ENCODE measurements around the gene PLEKHO2.
A peak's percentile ranks its signal among the peaks of the same experiment; 100 is the strongest.

Gene PLEKHO2

GRCh38 chr15:64894395-64895056, 52.8 kb downstream of the PLEKHO2 start:
- DNase-seq, result peak; percentile 83

DNA sequence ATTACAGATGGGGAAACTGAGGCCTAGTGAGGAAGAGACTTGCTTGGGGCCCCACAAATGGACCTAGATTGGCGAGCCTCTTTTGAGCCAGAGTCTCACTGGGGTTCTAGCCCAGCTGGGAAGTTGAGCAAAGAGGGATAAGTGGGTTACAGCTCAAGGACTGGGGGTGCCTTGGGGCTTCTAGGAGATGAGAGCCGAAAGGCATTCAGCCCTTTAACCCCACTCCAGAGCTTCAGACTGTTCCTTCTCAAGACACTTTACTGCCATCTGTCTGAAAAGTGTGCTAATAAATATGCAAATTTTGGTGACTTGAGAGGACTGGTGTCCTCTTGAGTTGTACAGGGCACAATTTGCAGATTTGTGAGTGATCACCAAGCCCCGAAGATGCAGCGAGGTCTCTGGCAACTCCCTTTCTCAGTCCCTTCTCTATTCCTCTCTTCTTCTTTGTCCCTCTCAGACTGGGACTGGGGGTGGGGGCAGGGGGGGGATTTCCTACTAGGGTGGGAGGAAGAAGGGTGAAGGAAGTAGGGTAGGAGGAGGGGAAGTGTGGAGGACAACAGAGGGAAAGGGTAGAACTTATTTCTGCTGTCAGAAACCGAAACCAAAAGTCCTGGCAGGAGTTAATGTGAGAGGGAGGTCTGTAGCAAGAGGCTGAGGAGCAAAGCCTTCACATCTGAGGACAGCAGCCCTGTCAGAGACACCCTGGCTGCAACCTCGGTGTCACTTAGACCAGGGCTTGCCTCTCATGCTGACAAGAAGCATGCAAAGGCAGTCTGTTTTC, 53.8 kb downstream of the PLEKHO2 start:
- peak; percentile 33 for DNase-seq

DNA sequence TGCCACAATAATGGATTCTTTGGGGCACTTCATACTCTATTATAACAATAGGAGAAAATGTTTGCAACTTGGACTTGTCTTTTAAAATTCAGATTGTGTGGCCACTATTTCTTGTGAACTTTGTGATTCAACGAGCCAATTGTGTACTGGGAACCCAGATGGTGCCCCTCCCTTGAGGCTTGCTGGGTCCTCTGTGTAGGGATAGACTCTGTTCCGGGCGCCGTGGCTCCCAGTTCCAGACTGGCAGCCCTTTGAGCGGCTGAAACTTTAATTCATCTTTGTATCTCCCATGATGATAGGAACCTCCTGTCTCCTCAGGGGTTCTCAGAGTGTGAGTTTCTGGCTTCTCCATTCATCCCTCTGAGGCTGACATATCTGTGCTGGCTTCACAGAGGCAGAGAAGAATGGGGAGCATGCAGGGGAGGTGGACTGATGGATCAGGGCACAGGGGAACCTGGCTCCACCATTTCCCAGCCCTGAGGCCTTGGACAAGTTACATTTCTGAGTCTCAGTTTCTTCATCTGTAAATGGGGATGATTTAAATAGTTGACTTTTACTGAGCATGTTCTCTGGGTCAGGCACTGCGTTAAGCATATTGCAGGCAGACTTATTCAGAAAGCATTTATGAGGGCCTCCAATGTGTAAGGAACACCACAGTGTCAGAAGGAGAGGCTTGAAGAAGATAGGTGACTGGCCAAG, 54.8 kb downstream of the PLEKHO2 start:
- DNase-seq, result no peak

DNA sequence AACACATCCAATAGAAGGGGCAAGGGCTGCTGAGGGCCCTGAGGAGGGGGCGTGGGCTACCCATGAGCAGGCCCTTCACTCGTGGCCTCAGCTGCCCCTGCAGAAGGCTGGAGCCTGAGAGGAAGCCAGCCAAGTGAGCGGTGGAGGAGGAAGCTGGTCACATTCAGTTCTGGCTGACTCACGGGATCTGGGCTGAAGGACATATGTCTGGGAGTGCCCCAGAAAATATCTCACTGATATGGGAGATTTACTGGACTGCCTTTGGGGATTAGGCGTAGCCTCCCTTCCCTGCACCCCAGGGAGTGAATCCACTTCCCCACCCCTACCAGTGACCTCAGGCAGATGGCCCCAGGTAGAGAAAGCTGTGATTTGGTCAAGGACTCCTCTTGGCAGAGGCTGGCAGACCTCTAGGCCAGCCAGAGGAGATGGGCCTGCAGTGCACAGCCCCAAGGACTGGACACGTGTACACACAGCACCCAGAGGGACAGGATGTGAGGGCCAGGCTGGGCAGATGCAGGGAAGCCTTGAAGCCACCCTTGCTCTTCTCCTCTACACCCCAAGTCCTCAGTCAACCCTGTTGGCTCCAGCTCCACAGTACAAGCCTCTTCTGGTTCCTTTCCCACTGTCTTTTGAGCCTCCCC, 55.8 kb downstream of the PLEKHO2 start:
- no peak for DNase-seq

DNA sequence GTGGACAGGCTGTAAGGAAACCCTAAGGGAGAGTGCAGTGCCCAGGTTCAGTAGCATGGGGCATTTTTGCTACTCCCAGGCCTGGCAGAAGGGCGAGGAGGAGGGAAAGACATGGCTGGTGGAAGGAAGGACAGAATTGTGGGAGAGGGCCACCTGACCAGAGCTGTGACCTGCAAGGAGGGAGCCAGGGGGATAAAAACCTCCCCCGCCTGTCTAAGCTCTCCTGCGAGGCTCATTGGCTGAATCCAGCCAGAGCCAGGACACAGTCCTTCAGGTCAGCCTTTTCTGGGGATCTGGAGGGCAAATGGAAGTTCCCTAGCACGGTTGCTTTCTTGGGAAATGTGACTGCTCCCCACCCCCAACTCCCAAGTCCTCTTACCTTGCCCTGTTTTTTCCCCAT, 56.7 kb downstream of the PLEKHO2 start:
- no peak for DNase-seq

DNA sequence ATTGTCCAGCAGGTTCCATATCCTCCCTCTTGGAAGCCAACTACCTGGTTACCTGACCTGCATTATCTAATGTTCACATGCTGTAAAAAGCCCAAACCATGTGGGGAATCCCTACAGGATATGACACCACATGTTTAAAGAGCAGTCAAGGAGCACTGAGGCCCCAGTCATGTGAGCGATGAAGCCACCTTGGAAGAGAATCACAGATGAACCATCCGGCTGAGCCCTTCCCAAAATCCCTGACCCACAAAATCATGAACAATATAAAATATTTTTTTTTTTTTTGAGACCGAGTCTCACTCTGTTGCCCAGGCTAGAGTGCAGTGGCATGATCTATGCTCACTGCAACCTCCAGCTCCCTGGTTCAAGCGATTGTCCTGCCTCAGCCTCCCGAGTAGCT, 59.4 kb downstream of the PLEKHO2 start:
- no peak for DNase-seq

GRCh38 chr15:64901914-64902313, 60.2 kb downstream of the PLEKHO2 start:
- no peak for DNase-seq

DNA sequence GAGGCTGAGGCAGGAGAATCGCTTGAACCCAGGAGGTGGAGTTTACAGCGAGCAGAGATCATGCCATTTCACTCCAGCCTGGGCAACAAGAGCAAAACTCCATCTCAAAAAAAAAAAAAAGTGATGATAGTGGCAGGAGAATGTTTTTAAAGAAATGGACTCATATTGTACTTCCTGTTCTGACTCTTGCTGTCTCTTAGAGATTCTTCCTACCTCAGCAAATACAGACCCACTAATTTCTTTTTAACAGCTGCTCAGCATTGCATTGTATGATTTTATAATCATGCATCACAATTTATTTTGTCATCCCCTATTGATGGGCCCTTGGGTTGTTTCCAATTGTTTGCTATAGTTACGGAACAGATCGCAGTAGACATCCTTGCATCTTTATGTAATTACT, 61.1 kb downstream of the PLEKHO2 start:
- no peak for DNase-seq

DNA sequence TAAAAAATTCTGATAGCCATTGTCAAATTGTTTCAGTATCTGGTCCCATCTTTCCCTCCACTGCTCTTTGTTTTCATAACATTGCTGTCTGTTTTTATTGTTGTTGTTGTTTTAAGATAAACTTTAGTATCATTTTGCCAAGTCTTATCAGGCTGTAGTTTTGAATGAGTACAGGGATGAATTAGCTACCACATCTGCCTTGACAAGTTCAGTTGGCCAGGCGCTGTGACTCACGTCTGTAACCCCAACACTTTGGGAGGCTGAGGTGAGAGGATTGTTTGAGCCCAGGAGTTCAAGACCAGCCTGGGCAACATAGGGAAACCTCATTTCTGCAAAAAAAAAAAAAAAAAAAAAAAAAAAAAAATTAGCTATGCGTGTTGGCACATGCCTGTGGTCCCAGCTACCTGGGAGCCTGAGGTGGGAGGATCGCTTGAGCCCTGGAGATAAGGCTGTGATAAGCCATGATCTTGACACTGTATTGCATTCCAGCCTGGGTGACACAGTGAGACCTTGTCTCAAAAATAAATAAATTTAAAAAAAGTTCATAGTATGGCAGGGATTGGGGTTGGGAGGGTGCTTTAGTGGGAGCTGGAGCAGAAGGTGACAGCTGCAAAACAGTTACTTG, 61.7 kb downstream of the PLEKHO2 start:
- DNase-seq, result no peak

DNA sequence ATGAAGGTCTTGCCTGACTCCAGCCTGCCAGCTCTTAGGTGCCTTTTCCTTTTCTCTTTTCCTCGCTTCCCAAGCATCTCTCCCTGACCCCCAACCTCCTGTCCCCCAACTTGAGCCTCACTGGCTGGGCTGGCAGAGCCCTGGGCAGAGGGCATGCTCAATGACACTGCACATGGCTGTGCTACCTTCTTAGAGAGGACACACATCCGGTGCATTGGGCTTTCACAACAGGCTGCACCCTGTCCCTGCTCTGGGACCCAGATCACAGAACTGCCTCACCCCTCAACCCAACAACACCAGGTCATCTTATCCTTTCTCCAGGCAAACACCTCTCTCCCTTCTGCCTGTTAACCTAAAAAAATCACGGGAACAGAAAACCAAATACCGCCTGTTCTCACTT, 62.5 kb downstream of the PLEKHO2 start:
- no peak for DNase-seq

DNA sequence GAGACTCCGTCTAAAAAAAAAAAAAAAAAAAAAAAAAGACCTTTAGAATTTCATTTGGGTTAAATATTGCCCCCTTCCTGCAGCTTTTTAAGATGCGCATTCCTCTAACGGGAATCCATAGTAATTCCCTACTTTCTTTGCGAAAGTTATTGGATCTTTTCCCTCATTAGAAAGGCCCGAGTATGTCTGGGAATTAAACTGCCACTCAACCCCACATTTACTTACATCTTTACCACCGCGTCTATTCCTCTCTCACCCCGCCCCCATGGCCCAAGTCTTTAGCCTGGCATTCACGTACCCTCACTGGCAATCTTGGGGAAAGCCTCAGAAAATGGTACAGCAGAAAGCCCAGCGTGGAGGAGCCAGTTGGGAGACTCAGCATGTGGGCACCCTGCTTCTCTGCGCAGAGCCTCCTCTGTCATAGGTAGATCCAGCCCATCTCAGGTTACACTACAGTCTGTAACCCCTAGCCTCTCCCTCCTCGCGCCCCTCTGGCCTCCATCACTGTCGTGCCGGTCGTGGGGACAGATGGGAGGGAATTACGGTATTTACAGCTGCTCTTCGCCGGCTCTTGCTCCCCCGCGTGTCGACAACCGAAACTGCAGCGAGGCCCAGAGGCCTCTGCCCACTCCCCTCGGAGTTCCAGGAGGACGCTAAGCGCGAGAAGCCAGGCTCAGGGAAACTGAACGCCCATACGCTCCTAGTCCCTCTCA, 63.6 kb downstream of the PLEKHO2 start:
- peak; percentile 89 for DNase-seq

GRCh38 chr15:64905941-64906340, 64.2 kb downstream of the PLEKHO2 start:
- no peak for DNase-seq

DNA sequence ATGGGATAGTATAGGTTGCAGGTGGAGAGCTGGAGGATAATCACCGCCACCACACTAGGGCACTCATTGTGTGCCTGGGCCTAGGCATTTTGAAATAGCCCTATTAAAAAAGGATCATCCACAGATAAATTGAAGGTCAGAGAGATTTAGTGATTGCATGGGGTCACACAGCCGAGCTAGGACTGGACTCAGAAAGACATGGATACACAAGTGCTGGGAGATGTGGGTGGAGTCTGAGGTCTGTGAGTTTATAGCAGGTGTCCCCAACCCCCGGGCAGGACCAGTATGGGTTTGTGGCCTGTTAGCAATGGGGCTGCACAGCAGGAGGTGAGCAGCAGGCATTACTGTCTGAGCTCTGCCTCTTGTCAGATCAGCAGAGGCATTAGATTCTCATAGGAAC, 64.7 kb downstream of the PLEKHO2 start:
- DNase-seq, result no peak

DNA sequence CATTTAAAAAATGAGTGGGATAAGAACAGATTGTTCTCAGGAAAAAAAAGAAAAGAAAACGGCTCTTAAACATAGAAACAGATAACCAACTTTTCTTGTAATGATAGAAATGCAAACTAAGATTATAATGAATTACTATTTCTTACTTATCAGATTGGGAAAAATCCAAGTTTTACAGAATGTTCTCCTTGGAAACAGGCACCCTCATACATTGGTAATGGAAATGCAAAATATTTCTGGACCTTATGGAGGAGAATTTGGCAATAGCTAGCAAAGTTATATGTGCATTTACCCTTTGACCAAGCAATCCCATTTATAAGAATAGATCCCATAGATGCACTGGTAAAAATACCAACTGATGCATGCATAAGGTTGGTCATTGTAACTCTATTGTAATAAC, 66.3 kb downstream of the PLEKHO2 start:
- DNase-seq, result no peak

- DNase-seq, result no peak
Measured at GRCh38 chr15:64909546-64909945, 67.8 kb downstream of the PLEKHO2 start.

DNA sequence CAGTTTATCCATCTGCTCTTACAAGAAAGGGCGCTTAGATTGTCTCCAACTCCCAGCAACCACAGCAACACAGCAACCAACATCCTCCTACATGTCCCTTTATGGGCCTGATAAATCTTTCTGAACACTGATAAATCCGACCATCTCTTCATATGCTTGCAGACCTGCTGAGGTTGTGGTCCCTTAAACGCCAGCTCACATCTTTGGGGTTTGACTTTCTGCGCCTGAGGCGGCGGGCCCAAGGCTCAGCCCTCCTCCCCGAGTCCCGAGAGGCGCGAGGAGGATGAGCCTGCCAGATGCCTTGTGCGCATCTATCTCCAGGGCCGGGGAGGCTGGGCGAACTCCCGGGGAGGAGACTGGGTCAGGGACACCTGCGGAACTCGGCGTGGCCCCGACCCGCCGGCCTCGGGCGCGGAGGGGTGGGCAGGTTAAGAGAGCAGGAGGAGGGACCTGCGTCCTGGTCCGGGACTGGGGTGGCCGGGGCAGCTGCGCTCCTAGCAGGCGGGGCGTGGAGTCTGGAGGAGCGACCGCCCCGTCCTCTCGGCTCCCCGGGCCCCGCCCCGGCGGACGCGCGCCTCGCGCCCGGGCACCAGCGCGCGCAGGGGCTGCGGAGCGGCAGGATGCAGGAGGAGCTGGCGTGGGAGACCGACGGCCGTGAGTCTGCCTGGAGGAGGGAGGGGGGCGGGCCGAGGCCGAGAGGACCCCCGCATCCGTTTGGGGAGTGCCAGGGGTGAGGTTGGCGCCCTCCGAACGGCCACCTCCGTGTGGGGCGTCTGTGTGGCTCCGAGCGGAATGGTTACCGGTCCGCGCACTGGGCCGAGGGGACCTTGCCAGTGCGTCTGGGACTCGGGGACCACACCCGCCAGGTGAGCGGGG, 69.8 kb downstream of the PLEKHO2 start, which contains the start of gene ANKDD1A:
Gene ANKDD1A (plus strand): TSS at position 592 of the 876 bp plus-strand sequence. CDS start 29 bp downstream, at position 621.
- peak; percentile 76 for DNase-seq

DNA sequence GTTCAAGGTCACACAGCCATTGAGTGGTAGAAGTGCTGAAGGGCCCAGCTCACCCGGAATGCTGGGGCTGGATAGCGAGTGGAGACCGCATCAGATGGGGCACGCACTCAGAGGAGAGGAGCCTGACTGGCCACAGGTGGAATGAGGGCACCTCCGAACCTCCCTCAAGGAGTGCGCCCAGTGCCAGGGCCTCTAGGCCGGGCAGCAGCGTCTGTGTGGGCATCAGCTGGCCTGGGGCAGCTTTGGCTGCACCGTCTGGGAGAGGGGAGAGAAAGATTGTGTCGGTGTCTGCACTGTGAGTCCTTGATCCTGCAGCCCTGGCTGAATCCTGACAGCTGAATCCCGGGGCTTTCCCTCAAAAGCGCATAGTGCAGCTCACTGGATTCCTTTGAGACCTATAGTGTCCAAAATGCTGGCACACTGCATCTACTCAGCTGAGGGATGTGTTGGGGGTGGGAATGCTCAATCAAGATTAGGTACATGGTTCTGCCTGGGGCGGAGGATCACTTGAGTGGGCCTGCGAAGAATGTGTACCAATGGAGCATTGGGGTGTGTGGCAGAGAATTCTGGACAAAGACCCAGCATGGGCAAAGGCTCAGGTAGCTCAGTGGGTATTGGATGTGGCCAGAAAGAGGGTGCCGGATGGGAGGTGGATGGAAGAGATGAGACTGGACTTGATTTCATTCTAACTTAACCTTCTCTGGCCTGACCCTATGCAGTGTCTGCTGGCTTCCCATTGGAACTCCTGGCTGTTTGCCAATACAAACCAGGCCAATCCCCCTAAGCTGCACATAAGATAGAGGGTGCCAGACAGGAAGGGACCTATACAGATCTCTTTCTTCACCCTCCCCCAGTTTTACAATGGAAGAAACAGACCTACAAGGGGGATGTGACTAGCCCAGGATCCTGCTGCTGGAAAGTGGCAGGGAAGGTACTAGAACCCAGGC, 70.9 kb downstream of the PLEKHO2 start:
- DNase-seq, result no peak

DNA sequence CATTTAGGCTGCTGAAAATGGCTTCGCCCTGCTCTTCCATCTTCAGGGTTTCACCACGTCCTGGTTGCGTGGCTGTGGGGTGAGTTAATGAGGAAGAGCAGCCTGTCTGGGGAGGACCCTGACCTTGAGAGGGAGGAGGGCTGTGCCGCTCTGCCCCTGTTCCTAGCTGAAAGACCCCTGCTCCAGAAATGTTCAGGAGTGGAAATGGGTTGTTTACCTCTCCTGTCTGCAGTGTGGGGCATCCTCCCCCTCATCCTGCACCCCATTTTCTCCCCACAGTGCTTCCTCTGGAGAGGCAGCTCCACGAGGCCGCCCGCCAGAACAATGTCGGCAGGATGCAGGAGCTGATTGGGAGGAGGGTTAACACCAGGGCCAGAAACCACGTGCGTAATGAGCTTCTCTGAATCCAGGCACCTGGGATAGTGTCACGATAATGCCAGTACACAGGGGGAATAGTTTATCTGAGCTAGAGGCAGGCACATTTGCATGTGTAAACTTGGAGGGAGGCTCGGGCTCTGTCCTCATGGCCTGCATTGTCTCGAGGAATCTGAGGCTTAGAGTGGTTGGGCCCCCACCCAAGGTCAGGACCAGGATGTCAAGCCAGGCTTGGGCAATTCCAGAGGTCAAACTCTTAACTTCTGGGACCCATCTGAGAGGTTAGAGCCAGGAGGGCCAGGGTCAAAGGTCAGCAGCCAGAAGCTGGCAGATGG, 74.0 kb downstream of the PLEKHO2 start:
- DNase-seq, result no peak

DNA sequence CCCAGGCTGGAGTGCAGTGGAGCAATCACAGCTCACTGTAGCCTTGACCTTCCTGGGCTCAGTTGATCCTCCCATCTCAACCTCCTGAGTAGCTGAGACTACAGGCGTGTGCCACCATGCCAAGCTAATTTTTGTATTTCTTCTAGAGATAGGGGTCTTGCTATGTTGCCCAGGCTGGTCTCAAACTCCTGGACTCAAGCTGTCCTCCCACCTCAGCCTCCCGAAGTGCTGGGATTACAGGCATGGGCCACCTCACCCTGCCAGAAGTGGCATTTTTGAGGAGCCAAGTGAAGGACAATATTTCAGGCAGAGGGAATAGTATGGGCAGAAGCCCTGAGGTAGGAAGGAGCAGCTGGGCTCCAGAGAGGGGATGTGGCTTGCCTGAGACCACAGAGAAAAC, 74.7 kb downstream of the PLEKHO2 start:
- no peak for DNase-seq
